ENCODE measurements around the gene FHIP1B. TPM values are rescaled to one million over a fixed set of nuclear protein-coding genes. Genes with fewer than 3 reads are reported as not detected.

FHIP1B gene
- polyA plus RNA-seq, 1 donor from 2014 or later = 36.0 TPM

GRCh38 chr11:6248248-6248647 is 13.8 kb upstream of the FHIP1B start:
- Histone ChIP-seq H2AFZ (ENCODE audit: low read depth, low read length) (no peak overlapping the region), H3K79me2 (replicated peaks; ENCODE audit: insufficient read depth, low read length) (no peaks in the 10 kb centered on the region), H3K9me2 (ENCODE audit: insufficient read depth, low read length) (no peaks in the 10 kb centered on the region), H4K20me1 (ENCODE audit: insufficient read depth) (no peaks in the 10 kb centered on the region), H3K36me3 (ENCODE audit: insufficient read depth, low read length) (no peaks in the 10 kb centered on the region), H3K4me2 (ENCODE audit: low read length) (no peak overlapping the region), H3K4me3 (ENCODE audit: low read length) (no peak overlapping the region), H3K9ac (ENCODE audit: low read length) (no peak overlapping the region), H3F3A (ENCODE audit: insufficient read depth, low read length, poor library complexity, severe bottlenecking) (no peaks in the 10 kb centered on the region), H3K27me3 (ENCODE audit: insufficient read depth, low read depth, low read length) (no peaks in the 10 kb centered on the region), H3K9me3 (ENCODE audit: low read length) (no peaks in the 10 kb centered on the region), H3K27ac (ENCODE audit: low read length) (no peak overlapping the region)
- TF ChIP-seq EP300 (conservative IDR thresholded peaks at IDR 0.05; ENCODE audit: poor library complexity, severe bottlenecking) = no peak
- TF ChIP-seq TAF1 (IDR thresholded peaks at IDR 0.05; ENCODE audit: low read depth) = no peak
- no peak for TF ChIP-seq EZH2 (IDR thresholded peaks at IDR 0.05; ENCODE audit: borderline replicate concordance, insufficient read depth, low read length, poor library complexity, severe bottlenecking)
- no peak for TF ChIP-seq RAD21 (conservative IDR thresholded peaks at IDR 0.05)
- no peak for TF ChIP-seq CTCF (IDR thresholded peaks at IDR 0.05; ENCODE audit: poor library complexity, severe bottlenecking)
- TF ChIP-seq MXI1 (conservative IDR thresholded peaks at IDR 0.05; ENCODE audit: poor library complexity, severe bottlenecking) = no peak
- TF ChIP-seq REST (IDR thresholded peaks at IDR 0.05; ENCODE audit: borderline replicate concordance) = no peak
- no peak for TF ChIP-seq POLR2AphosphoS5 (IDR thresholded peaks at IDR 0.05)
- TF ChIP-seq SMC3 (conservative IDR thresholded peaks at IDR 0.05; ENCODE audit: poor library complexity) = no peak

GRCh38 chr11:6245536-6245935 is 11.1 kb upstream of the FHIP1B start:
- no peak overlapping the region for H3K4me2 ChIP-seq (ENCODE audit: low read length)
- H3K4me3 ChIP-seq (ENCODE audit: low read length) = no peak overlapping the region
- no peaks in the 10 kb centered on the region for H3K9me2 ChIP-seq (ENCODE audit: insufficient read depth, low read length)
- H3K27me3 ChIP-seq (ENCODE audit: insufficient read depth, low read depth, low read length) = no peaks in the 10 kb centered on the region
- H3K79me2 ChIP-seq (replicated peaks; ENCODE audit: insufficient read depth, low read length) = no peaks in the 10 kb centered on the region
- no peak overlapping the region for H2AFZ ChIP-seq (ENCODE audit: low read depth, low read length)
- H3K36me3 ChIP-seq (ENCODE audit: insufficient read depth, low read length) = no peaks in the 10 kb centered on the region
- no peak for TF ChIP-seq POLR2AphosphoS5 (IDR thresholded peaks at IDR 0.05)
- TF ChIP-seq EZH2 (IDR thresholded peaks at IDR 0.05; ENCODE audit: borderline replicate concordance, insufficient read depth, low read length, poor library complexity, severe bottlenecking) = no peak
- TF ChIP-seq SMC3 (conservative IDR thresholded peaks at IDR 0.05; ENCODE audit: poor library complexity) = no peak
- TF ChIP-seq TAF1 (IDR thresholded peaks at IDR 0.05; ENCODE audit: low read depth) = no peak
- TF ChIP-seq EP300 (conservative IDR thresholded peaks at IDR 0.05; ENCODE audit: poor library complexity, severe bottlenecking) = no peak
- no peak for TF ChIP-seq RAD21 (conservative IDR thresholded peaks at IDR 0.05)
- no peak for TF ChIP-seq CTCF (IDR thresholded peaks at IDR 0.05; ENCODE audit: poor library complexity, severe bottlenecking)
- no peak for TF ChIP-seq REST (IDR thresholded peaks at IDR 0.05; ENCODE audit: borderline replicate concordance)
- TF ChIP-seq MXI1 (conservative IDR thresholded peaks at IDR 0.05; ENCODE audit: poor library complexity, severe bottlenecking) = no peak
- no peaks in the 10 kb centered on the region for H4K20me1 ChIP-seq (ENCODE audit: insufficient read depth)
- no peak overlapping the region for H3K9ac ChIP-seq (ENCODE audit: low read length)
- no peaks in the 10 kb centered on the region for H3K9me3 ChIP-seq (ENCODE audit: low read length)
- H3K27ac ChIP-seq (ENCODE audit: low read length) = no peak overlapping the region
- no peaks in the 10 kb centered on the region for H3F3A ChIP-seq (ENCODE audit: insufficient read depth, low read length, poor library complexity, severe bottlenecking)

All from neural cell (in vitro differentiated cells).